HEK293T (cell line): ENCODE measurements around the gene APOL1.
"Not testable (repeated sequence)": the region's sequence is repeated elsewhere in the genome, so short reads cannot be mapped to it uniquely, and the experiment has no call there.

ENCODE experiments used
- CTCF ChIA-PET: fragments of 350-600 bp; formaldehyde crosslinking; extraction: SDS; loops from one replicate; lab custom pipeline; 2021; ENCODE audit warnings: antibody characterized with exemption, inconsistent platforms; lab: Yijun Ruan, JAX
- POLR2A ChIA-PET: fragments of 350-600 bp; formaldehyde crosslinking; extraction: SDS; loops from one replicate; lab custom pipeline; 2020; ENCODE audit warnings: antibody characterized with exemption, inconsistent platforms; lab: Yijun Ruan, JAX
- DNase-seq: peaks from one replicate; pipeline ENCODE4 v3.0.0; 2012; ENCODE audit warnings: mixed read lengths; ENCODE audit errors: extremely low spot score
- ARNT ChIP-seq: fragments of 450-650 bp; IDR thresholded peaks from 2 replicates; pipeline ENCODE4 v1.6.1; 2017; ENCODE audit warnings: mild to moderate bottlenecking
- BHLHE40 ChIP-seq: fragments of 450-650 bp; IDR thresholded peaks from 2 replicates; pipeline ENCODE4 v1.6.1; 2016; ENCODE audit warnings: mild to moderate bottlenecking, moderate library complexity, borderline replicate concordance
- CTBP1 ChIP-seq: fragments of 450-650 bp; IDR thresholded peaks from 2 replicates; pipeline ENCODE4 v1.6.1; 2016; ENCODE audit warnings: borderline replicate concordance
- ELF4 ChIP-seq: fragments of 450-650 bp; IDR thresholded peaks from 2 replicates; pipeline ENCODE4 v1.6.1; 2017; ENCODE audit warnings: antibody characterized with exemption
- FOXA1 ChIP-seq: fragments of 450-650 bp; IDR thresholded peaks from 2 replicates; pipeline ENCODE4 v1.6.1; 2016; ENCODE audit warnings: mild to moderate bottlenecking
- FOXK2 ChIP-seq: fragments of 450-650 bp; IDR thresholded peaks from 2 replicates; pipeline ENCODE4 v1.6.1; 2016; ENCODE audit warnings: mild to moderate bottlenecking
- FOXM1 ChIP-seq: fragments of 450-650 bp; IDR thresholded peaks from 2 replicates; pipeline ENCODE4 v1.6.1; 2017; ENCODE audit warnings: mild to moderate bottlenecking, borderline replicate concordance
- HDGF ChIP-seq: fragments of 450-650 bp; IDR thresholded peaks from 2 replicates; pipeline ENCODE4 v1.6.1; 2017; ENCODE audit warnings: antibody characterized with exemption, borderline replicate concordance
- L3MBTL2 ChIP-seq: fragments of 450-650 bp; conservative IDR thresholded peaks from 2 replicates; pipeline ENCODE4 v1.6.1; 2016; ENCODE audit warnings: mild to moderate bottlenecking
- LEF1 ChIP-seq: fragments of 450-650 bp; IDR thresholded peaks from 2 replicates; pipeline ENCODE4 v1.6.1; 2017; ENCODE audit warnings: mild to moderate bottlenecking, borderline replicate concordance
- NFRKB ChIP-seq: fragments of 450-650 bp; IDR thresholded peaks from 2 replicates; pipeline ENCODE4 v1.6.1; 2016; ENCODE audit warnings: mild to moderate bottlenecking, moderate library complexity
- SP1 ChIP-seq: fragments of 450-650 bp; IDR thresholded peaks from 2 replicates; pipeline ENCODE4 v1.6.1; 2017
- SUZ12 ChIP-seq: fragments of 450-650 bp; IDR thresholded peaks from 2 replicates; pipeline ENCODE4 v1.6.1; 2016; ENCODE audit warnings: mild to moderate bottlenecking
- TARDBP ChIP-seq: fragments of 450-650 bp; IDR thresholded peaks from 2 replicates; pipeline ENCODE4 v1.6.1; 2016
- ZNF384 ChIP-seq: fragments of 450-650 bp; IDR thresholded peaks from 2 replicates; pipeline ENCODE4 v1.6.1; 2016
- TF ChIP-seq, protein P1 (sequence below): fragments of 450-650 bp; IDR thresholded peaks from 2 replicates; pipeline ENCODE4 v1.6.1; 2016

The APOL1 gene

DNA sequence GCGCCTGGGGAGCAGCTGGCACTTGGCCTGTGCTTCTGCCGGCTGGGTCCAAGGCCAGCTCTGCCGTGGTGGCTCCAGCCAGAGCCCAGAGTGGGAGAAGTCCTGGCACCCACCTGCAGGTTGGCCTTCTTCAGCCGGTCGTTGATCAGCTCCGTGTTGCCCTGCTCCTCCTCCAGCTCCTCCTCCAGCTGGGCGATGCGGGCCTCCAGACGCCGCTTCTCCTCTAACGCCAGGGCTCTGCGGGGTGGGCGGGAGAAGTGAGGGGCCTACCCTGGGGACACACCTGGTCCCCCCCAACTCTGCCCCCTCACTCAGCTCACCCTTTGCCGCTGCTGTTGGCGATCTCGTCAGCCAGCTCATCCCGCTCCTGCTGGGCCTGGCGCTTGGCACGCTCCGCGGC, 32.6 kb downstream of the APOL1 start:
- CTCF ChIA-PET: interaction anchor here (0.6 to 2.9 kb wide), 6 partner anchors 8 to 220 kb away, joined by 3 to 8 read pairs (median 4); no protein-coding TSS in a partner anchor
- DNase-seq: no peak
- no peak for TF ChIP-seq FOXM1
- TF ChIP-seq, protein P1, sequence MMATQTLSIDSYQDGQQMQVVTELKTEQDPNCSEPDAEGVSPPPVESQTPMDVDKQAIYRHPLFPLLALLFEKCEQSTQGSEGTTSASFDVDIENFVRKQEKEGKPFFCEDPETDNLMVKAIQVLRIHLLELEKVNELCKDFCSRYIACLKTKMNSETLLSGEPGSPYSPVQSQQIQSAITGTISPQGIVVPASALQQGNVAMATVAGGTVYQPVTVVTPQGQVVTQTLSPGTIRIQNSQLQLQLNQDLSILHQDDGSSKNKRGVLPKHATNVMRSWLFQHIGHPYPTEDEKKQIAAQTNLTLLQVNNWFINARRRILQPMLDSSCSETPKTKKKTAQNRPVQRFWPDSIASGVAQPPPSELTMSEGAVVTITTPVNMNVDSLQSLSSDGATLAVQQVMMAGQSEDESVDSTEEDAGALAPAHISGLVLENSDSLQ: no peak
- no peak for TF ChIP-seq ARNT
- no peak for TF ChIP-seq CTBP1
- no peak for TF ChIP-seq FOXK2
- no peak for TF ChIP-seq ELF4
- TF ChIP-seq TARDBP: no peak
- TF ChIP-seq SUZ12: no peak
- no peak for TF ChIP-seq L3MBTL2
- TF ChIP-seq FOXA1: no peak
- TF ChIP-seq NFRKB: no peak
- TF ChIP-seq ZNF384: no peak
- no peak for TF ChIP-seq HDGF
- TF ChIP-seq BHLHE40: no peak
- TF ChIP-seq LEF1: no peak
- TF ChIP-seq SP1: no peak
- POLR2A ChIA-PET: interaction anchor here (1.3 kb wide), 1 partner anchor 90 kb away, joined by 3 read pairs; no protein-coding TSS in a partner anchor

GRCh38 chr22:36286096-36286957, 33.4 kb downstream of the APOL1 start:
- ChIA-PET CTCF (interaction anchor here (0.6 to 2.9 kb wide), 13 partner anchors 9 to 221 kb away, joined by 3 to 8 read pairs (median 4); partner anchors contain the start of gene APOL2), POLR2A (interaction anchor here (1.0 to 1.3 kb wide), 4 partner anchors 11 to 195 kb away, joined by 3 to 10 read pairs (median 3); partner anchors contain the start of genes APOL2 and TXN2)
- TF ChIP-seq HDGF (0 out of 2 replicates have a peak, but pooled peaks have one; percentile 29), ELF4 (no peak)
- DNase-seq: peak; percentile 96

DNA sequence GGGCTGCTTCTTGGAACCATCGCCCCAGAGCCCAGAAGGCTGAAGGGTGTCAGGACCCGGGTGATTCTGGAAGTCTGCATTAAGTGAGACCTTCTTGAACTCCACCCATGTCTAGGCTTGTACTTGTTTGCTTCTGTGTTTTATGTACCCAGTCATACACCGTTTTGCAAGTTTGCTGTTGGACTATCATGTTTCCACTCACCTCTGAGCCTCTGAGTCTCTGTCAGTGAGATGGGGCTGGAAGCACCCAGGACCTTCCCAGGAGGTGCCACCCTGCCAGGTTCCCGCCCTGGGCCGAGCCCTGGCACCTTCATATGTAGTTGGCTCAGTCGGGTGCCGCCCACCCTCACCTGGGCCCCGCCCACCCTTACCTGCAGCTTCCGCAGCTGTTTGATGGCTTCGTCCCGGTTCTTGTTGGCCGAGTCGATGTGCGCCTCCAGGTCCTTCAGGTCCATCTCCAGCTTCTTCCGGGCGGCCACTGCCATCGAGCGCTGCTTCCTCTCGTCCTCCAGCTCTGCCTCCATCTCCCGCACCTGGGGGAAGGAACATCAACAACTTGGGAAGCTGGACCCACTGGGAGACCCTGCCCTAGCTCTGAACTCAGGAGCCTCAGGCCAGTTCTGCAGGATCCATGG, 35.1 kb downstream of the APOL1 start:
- TF ChIP-seq FOXK2: no peak
- TF ChIP-seq CTBP1: no peak
- no peak for TF ChIP-seq BHLHE40
- TF ChIP-seq, protein P1: no peak
- no peak for TF ChIP-seq SUZ12
- no peak for TF ChIP-seq L3MBTL2
- TF ChIP-seq ARNT: no peak
- no peak for TF ChIP-seq FOXM1
- TF ChIP-seq HDGF: no peak
- no peak for TF ChIP-seq FOXA1
- no peak for TF ChIP-seq LEF1
- no peak for TF ChIP-seq ZNF384
- TF ChIP-seq SP1: no peak
- TF ChIP-seq ELF4: no peak
- no peak for TF ChIP-seq TARDBP
- no peak for DNase-seq
- POLR2A ChIA-PET: no interaction called here
- CTCF ChIA-PET: interaction anchor here (2.2 kb wide), 1 partner anchor 49 kb away, joined by 7 read pairs; the partner anchor contains the start of gene APOL2

GRCh38 chr22:36288571-36289405, 35.9 kb downstream of the APOL1 start:
- ChIA-PET POLR2A (no interaction called here), CTCF (interaction anchor here (0.6 to 2.2 kb wide), 3 partner anchors 11 to 222 kb away, joined by 3 to 7 read pairs (median 3); partner anchors contain the start of gene APOL2)
- no peak for DNase-seq
- no peak for TF ChIP-seq L3MBTL2
- no peak for TF ChIP-seq LEF1
- no peak for TF ChIP-seq HDGF
- no peak for TF ChIP-seq FOXK2
- TF ChIP-seq, protein P1: no peak
- TF ChIP-seq SP1: no peak
- no peak for TF ChIP-seq NFRKB

- TF ChIP-seq ELF4: no peak
- no peak for TF ChIP-seq L3MBTL2
- no peak for TF ChIP-seq TARDBP
- no peak for TF ChIP-seq NFRKB
- TF ChIP-seq LEF1: no peak
- TF ChIP-seq SUZ12: no peak
- TF ChIP-seq, protein P1: no peak
- TF ChIP-seq FOXM1: no peak
- no peak for TF ChIP-seq ZNF384
- TF ChIP-seq FOXK2: no peak
- no peak for TF ChIP-seq FOXA1
- no peak for TF ChIP-seq ARNT
- TF ChIP-seq CTBP1: no peak
- no peak for TF ChIP-seq BHLHE40
- no peak for TF ChIP-seq HDGF
- no peak for TF ChIP-seq SP1
- ChIA-PET CTCF (interaction anchor here (0.6 to 0.7 kb wide), 2 partner anchors 12 to 222 kb away, joined by 3 read pairs; no protein-coding TSS in a partner anchor), POLR2A (no interaction called here)
- no peak for DNase-seq
These were observed 36.5 kb downstream of the APOL1 start for GRCh38 chr22:36289406-36289870.

DNA sequence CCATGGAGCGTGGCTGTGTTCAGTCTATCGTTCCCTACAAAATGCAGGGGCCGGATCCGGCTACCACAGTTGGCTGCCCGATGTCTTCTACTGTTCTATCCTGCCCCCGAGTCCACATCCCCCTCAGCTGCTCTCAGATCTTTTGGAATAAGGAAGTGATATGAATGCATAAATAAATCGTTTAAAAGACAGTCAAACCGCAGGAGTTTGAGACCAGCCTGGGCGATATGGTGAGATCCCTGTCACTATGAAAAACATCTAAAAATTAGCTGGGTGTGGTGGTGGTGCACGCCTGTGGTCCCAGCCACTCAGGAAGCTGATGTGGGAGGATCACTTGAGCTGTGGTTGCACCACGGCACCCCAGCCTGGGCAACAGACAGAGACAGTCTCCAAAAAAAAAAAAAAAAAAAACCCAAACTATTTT, 37.0 kb downstream of the APOL1 start:
- POLR2A ChIA-PET, DNase-seq, CTCF ChIA-PET: not testable (repeated sequence)

GRCh38 chr22:36290391-36291075, 37.6 kb downstream of the APOL1 start:
- POLR2A ChIA-PET, DNase-seq, CTCF ChIA-PET: not testable (repeated sequence)
